Fibroblast of mammary gland (primary cell): Measurements from ENCODE around the gene PKD1.

ENCODE experiments used
- DNase-seq: peaks from one replicate; pipeline ENCODE4 v3.0.0-alpha.2; 2010; ENCODE audit warnings: low read depth
- H3K4me3 ChIP-seq: 2 replicates; pipeline ENCODE4 v1.5.1; 2011; ENCODE audit warnings: low read depth, mild to moderate bottlenecking, low read length, moderate library complexity; ENCODE audit not compliant: control insufficient read depth
- TF ChIP-seq, protein P1 (sequence below): conservative IDR thresholded peaks from 2 replicates; pipeline ENCODE4 v1.5.1; 2011; ENCODE audit warnings: low read depth, low read length, inconsistent platforms; ENCODE audit not compliant: control insufficient read depth, insufficient read depth

The PKD1 gene

GRCh38 chr16:2091547-2092255 is 44.0 kb downstream of the PKD1 start:
- no peak overlapping the region for H3K4me3 ChIP-seq
- TF ChIP-seq, protein P1, sequence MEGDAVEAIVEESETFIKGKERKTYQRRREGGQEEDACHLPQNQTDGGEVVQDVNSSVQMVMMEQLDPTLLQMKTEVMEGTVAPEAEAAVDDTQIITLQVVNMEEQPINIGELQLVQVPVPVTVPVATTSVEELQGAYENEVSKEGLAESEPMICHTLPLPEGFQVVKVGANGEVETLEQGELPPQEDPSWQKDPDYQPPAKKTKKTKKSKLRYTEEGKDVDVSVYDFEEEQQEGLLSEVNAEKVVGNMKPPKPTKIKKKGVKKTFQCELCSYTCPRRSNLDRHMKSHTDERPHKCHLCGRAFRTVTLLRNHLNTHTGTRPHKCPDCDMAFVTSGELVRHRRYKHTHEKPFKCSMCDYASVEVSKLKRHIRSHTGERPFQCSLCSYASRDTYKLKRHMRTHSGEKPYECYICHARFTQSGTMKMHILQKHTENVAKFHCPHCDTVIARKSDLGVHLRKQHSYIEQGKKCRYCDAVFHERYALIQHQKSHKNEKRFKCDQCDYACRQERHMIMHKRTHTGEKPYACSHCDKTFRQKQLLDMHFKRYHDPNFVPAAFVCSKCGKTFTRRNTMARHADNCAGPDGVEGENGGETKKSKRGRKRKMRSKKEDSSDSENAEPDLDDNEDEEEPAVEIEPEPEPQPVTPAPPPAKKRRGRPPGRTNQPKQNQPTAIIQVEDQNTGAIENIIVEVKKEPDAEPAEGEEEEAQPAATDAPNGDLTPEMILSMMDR: no peak
- no peak for DNase-seq

DNA sequence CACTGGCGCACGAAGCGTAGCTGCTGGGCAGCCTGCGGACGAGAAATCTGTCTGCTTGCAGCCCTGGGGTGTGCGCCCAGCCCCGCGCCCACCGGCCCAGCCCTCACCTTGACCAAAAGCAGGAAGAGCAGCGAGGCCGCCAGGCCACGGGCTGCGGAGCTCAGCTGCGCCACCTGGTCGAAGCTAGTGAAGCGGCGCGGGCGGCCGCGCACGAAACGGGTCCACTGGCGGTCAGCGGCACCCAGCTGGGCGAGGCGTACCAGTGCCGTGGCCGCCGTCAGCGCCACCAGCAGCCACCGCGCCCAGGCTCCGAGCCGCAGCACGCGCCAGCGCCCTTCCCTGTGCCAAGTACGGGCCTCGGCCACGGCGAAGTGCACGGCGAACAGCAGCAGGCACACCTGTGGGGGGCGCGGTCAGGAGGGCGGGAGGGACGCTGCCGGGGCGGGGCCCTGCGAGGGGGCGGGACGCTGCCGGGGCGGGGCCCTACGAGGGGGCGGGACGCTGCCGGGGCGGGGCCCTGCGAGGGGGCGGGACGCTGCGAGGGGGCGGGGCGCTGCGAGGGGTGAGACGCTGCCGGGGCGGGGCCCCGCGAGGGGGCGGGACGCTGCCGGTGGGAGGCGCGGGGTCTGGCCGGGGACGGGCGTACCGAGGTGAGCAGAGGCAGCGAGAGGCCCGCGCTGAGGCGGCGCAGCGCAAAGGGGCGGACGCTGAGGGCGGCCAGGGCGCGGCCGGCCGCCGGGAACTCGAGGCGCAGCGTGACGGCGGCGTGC is 44.7 kb downstream of the PKD1 start:
- no peak overlapping the region for H3K4me3 ChIP-seq
- DNase-seq: peak; percentile 31
- TF ChIP-seq, protein P1: no peak

- DNase-seq: no peak
- no peak overlapping the region for H3K4me3 ChIP-seq
- TF ChIP-seq, protein P1: no peak
These were observed 45.3 kb downstream of the PKD1 start for GRCh38 chr16:2090481-2090776.

DNA sequence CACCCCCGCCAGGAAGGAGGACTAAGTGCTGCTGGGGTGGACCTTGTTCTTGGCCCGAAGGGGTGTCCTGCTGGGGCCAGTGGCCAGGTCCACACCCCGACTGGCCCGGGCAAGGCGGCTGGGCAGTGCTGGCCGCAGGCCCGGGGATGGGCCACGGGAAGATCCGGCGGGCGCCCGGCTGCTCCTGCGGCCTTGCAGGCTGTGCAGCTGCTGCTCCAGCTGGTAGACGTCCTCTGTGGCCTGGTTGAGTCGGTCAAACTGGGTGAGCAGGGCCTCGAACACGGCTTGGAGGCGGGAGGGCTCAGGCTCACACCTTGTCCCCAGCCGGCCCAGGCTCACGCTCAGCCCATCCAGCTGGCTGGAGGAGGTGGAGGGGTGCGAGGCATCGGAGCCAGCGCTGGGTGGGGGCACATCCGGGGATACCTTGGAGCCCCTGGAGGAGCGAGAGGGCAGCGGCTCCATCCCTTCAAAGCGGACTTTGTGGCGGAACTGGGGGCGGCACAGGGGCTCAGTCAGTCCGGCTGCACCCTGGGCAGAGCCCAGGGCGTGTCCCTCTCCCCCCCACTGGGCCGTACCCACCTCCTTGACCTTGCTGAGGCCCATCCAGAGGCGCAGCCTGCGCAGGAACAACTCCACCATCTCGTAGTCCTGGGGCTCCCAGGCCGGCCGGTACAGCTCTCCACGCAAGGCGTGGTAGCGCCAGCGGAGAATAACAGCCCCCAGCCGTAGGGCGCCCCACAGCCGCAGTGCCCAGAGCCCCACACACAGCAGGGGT is 45.8 kb downstream of the PKD1 start:
- TF ChIP-seq, protein P1: no peak
- no peak overlapping the region for H3K4me3 ChIP-seq
- no peak for DNase-seq

DNA sequence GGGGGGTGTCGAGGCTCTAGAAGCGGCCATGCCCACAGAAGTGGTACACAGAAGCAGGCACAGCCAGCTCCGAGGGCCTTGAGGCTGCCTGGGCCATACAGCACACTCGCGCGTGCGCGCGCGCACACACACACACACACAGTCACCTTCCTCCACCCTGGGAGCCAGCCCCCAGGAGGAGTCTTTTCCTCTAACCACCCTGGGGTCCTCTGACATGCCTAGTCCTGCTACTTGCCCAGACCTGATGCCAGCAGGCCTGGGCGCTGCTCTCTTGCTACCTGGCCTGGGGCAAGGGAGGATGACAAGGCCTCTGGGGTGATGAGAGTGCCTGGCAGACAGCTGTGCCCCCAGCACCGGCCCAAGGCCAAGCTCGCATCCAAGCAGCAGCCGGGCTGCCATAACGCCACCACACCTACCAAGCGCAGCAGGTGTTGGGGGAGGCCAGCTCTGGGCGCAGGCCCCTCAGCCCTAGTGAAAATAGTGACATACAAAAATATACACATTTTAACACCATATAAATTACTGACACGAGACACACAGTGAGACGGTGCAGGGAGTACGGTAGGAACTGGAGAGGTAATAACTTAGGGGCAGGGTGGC is 46.8 kb downstream of the PKD1 start:
- H3K4me3 ChIP-seq: no peak overlapping the region
- TF ChIP-seq, protein P1: no peak
- DNase-seq: no peak
